Left ventricle myocardium superior (tissue), 1 donor: ENCODE data around the gene HOXD1. TPM values are rescaled to one million over a fixed set of nuclear protein-coding genes. Genes with fewer than 3 reads are reported as not detected.

ENCODE experiments used
- ATAC-seq: fragments of 200-7000 bp; cut with Tn5 transposase; one replicate; pipeline ENCODE4 v1.9.1; 2020; ENCODE audit warnings: mild to moderate bottlenecking, moderate library complexity
- DNase-seq: peaks from one replicate; pipeline ENCODE4 v3.0.0-alpha.2; 2020
- intact Hi-C: fragments of 100-400 bp; cut with micrococcal nuclease; formaldehyde crosslinking; loops from one replicate; pipeline ENCODE4 v1.11.0; 2022
- long read RNA-seq: library from polyadenylated mRNA; unstranded; transcript quantifications from one replicate; pipeline ENCODE4 v2.0.0, GENCODE V29; 2021
- total RNA-seq: library from RNA; stranded (reverse); fragmentation: NEBNext Ultra II Directional; extraction: Animal tissue kit (Norgen Biotek cat#: 25700); gene quantifications from one replicate; pipeline ENCODE4 v1.2.1, GENCODE V29; 2021
- donor health status: DM: no; HTN: yes; CAD: no; lungs with severe emphysema.

The HOXD1 gene
- not detected for total RNA-seq
- long read RNA-seq, result 0 reads

GRCh38 chr2:176187899-176188773, at the start of gene HOXD1:
Gene HOXD1, plus strand, starts transcription at chr2:176188668. Its CDS starts 134 bp downstream, at chr2:176188802.
- DNase-seq (no peak), ATAC-seq (peak; percentile 52)

GRCh38 chr2:176138923-176139660, 49.4 kb upstream of the HOXD1 start:
- intact Hi-C loops, result no loop called here
- DNase-seq (no peak), ATAC-seq (no peak)

More at GRCh38 chr2:176187899-176188773, at the start of gene HOXD1:
- intact Hi-C loops, result no loop called here

GRCh38 chr2:176139661-176140512, 48.6 kb upstream of the HOXD1 start:
- DNase-seq (no peak), ATAC-seq (no peak)
- intact Hi-C loops, result loop anchor here (5.0 to 10.0 kb wide), 2 partner anchors 315 to 502 kb away; no protein-coding TSS in a partner anchor

- peak; percentile 80 for DNase-seq
- ATAC-seq, result peak; percentile 97
- intact Hi-C loops, result loop anchor here (5.0 to 10.0 kb wide), 2 partner anchors 314 to 502 kb away; no protein-coding TSS in a partner anchor
Measured at GRCh38 chr2:176140513-176141317, 47.8 kb upstream of the HOXD1 start.

- intact Hi-C loops, result loop anchor here (5.0 to 10.0 kb wide), 2 partner anchors 313 to 500 kb away; no protein-coding TSS in a partner anchor
- no peak for DNase-seq
- no peak for ATAC-seq
Measured at GRCh38 chr2:176142281-176142680, 46.2 kb upstream of the HOXD1 start.

- DNase-seq (no peak), ATAC-seq (no peak)
- intact Hi-C loops, result loop anchor here (10.0 kb wide), 1 partner anchor 309 kb away; no protein-coding TSS in a partner anchor
Measured at GRCh38 chr2:176145085-176145969, 43.1 kb upstream of the HOXD1 start.

- ATAC-seq, result no peak
- intact Hi-C loops, result loop anchor here (10.0 kb wide), 1 partner anchor 309 kb away; no protein-coding TSS in a partner anchor
Measured at GRCh38 chr2:176146101-176146500, 42.4 kb upstream of the HOXD1 start.

GRCh38 chr2:176146645-176147044, 41.8 kb upstream of the HOXD1 start:
- intact Hi-C loops, result loop anchor here (10.0 kb wide), 1 partner anchor 308 kb away; no protein-coding TSS in a partner anchor
- no peak for DNase-seq
- ATAC-seq, result no peak

More at GRCh38 chr2:176146101-176146500, 42.4 kb upstream of the HOXD1 start:
- DNase-seq, result no peak

- DNase-seq, result no peak
- intact Hi-C loops, result loop anchor here (10.0 kb wide), 1 partner anchor 307 kb away; no protein-coding TSS in a partner anchor
- no peak for ATAC-seq
Measured at GRCh38 chr2:176147210-176147799, 41.2 kb upstream of the HOXD1 start.

GRCh38 chr2:176147800-176148496, 40.5 kb upstream of the HOXD1 start:
- intact Hi-C loops, result loop anchor here (10.0 kb wide), 1 partner anchor 307 kb away; no protein-coding TSS in a partner anchor
- ATAC-seq, result no peak

GRCh38 chr2:176148751-176149421, 39.6 kb upstream of the HOXD1 start:
- DNase-seq (no peak), ATAC-seq (no peak)
- intact Hi-C loops, result loop anchor here (10.0 kb wide), 1 partner anchor 306 kb away; no protein-coding TSS in a partner anchor

More at GRCh38 chr2:176147800-176148496, 40.5 kb upstream of the HOXD1 start:
- DNase-seq, result no peak

GRCh38 chr2:176149481-176149938, 39.0 kb upstream of the HOXD1 start:
- intact Hi-C loops, result loop anchor here (10.0 kb wide), 1 partner anchor 305 kb away; no protein-coding TSS in a partner anchor
- no peak for DNase-seq
- ATAC-seq, result no peak

GRCh38 chr2:176149939-176150583, 38.4 kb upstream of the HOXD1 start:
- intact Hi-C loops, result loop anchor here (10.0 kb wide), 1 partner anchor 305 kb away; no protein-coding TSS in a partner anchor
- ATAC-seq (no peak), DNase-seq (no peak)

GRCh38 chr2:176150584-176151441, 37.7 kb upstream of the HOXD1 start:
- no peak for ATAC-seq
- intact Hi-C loops, result no loop called here
- DNase-seq, result no peak
